GM23338 (cell line): ENCODE data around the gene SDR42E2. TPM values are rescaled to one million over a fixed set of nuclear protein-coding genes. Genes with fewer than 3 reads are reported as not detected.

ENCODE experiments used
- ATAC-seq: fragments of 200-7000 bp; cut with Tn5 transposase; 3 replicates; pipeline ENCODE4 v1.9.1; 2020
- DNase-seq: peaks from one replicate; pipeline ENCODE4 v3.0.0-alpha.2; 2015; ENCODE audit warnings: low spot score
- H2AFZ ChIP-seq: fragments of 200-600 bp; sonication (generic); 2 replicates; pipeline ENCODE4 v1.8.0; 2016; ENCODE audit warnings: antibody characterized with exemption, mild to moderate bottlenecking, moderate library complexity
- H3F3A ChIP-seq: fragments of 200-600 bp; sonication (generic); replicated peaks from 2 replicates; pipeline ENCODE4 v1.8.0; 2017; ENCODE audit warnings: antibody characterized with exemption, mixed run types, low read depth
- H3K27ac ChIP-seq: fragments of 200-600 bp; sonication (generic); 2 replicates; pipeline ENCODE4 v1.6.1; 2016; ENCODE audit warnings: low read depth
- H3K27me3 ChIP-seq: fragments of 200-600 bp; sonication (generic); 2 replicates; pipeline ENCODE4 v1.8.0; 2016; ENCODE audit warnings: mild to moderate bottlenecking, mixed run types, moderate library complexity; ENCODE audit not compliant: insufficient read depth
- H3K36me3 ChIP-seq: fragments of 200-600 bp; sonication (generic); 2 replicates; pipeline ENCODE4 v1.8.0; 2016; ENCODE audit warnings: mild to moderate bottlenecking; ENCODE audit not compliant: insufficient read depth
- H3K4me1 ChIP-seq: fragments of 200-600 bp; sonication (generic); 2 replicates; pipeline ENCODE4 v1.8.0; 2016; ENCODE audit warnings: mild to moderate bottlenecking, moderate library complexity; ENCODE audit not compliant: insufficient read depth
- H3K4me2 ChIP-seq: fragments of 200-600 bp; sonication (generic); 2 replicates; pipeline ENCODE4 v1.7.1; 2017; ENCODE audit warnings: mixed run types
- H3K4me3 ChIP-seq: fragments of 200-600 bp; sonication (generic); 2 replicates; pipeline ENCODE4 v1.6.1; 2016; ENCODE audit warnings: mixed run types
- H3K79me2 ChIP-seq: fragments of 200-600 bp; sonication (generic); replicated peaks from 2 replicates; pipeline ENCODE4 v1.8.0; 2017; ENCODE audit warnings: mild to moderate bottlenecking; ENCODE audit not compliant: insufficient read depth
- H3K9me2 ChIP-seq: fragments of 200-600 bp; sonication (generic); 2 replicates; pipeline ENCODE4 v1.8.0; 2017; ENCODE audit not compliant: insufficient read depth
- H4K20me1 ChIP-seq: fragments of 200-600 bp; sonication (generic); replicated peaks from 2 replicates; pipeline ENCODE4 v1.8.0; 2017; ENCODE audit warnings: mild to moderate bottlenecking; ENCODE audit not compliant: insufficient read depth
- H3K27ac Mint-ChIP-seq: 2 replicates; pipeline ENCODE4 v1.8.0; 2020; ENCODE audit warnings: inconsistent platforms, mild to moderate bottlenecking, moderate library complexity, mixed read lengths
- H3K27me3 Mint-ChIP-seq: 3 replicates; pipeline ENCODE4 v1.8.0; 2022; ENCODE audit warnings: low read depth, mild to moderate bottlenecking, moderate library complexity, mixed read lengths, inconsistent platforms; ENCODE audit not compliant: insufficient read depth, poor library complexity
- H3K36me3 Mint-ChIP-seq: 3 replicates; pipeline ENCODE4 v1.8.0; 2021; ENCODE audit warnings: low read depth, mild to moderate bottlenecking, inconsistent platforms, moderate library complexity, mixed read lengths
- H3K4me1 Mint-ChIP-seq: 3 replicates; pipeline ENCODE4 v1.8.0; 2020; ENCODE audit warnings: mild to moderate bottlenecking, inconsistent platforms, mixed read lengths
- H3K4me3 Mint-ChIP-seq: 3 replicates; pipeline ENCODE4 v1.8.0; 2021; ENCODE audit warnings: moderate library complexity, mild to moderate bottlenecking, inconsistent platforms, mixed read lengths
- H3K9me3 Mint-ChIP-seq: 3 replicates; pipeline ENCODE4 v1.8.0; 2020; ENCODE audit warnings: moderate library complexity, mild to moderate bottlenecking, inconsistent platforms, mixed read lengths
- CREB1 ChIP-seq: fragments of 250-450 bp; sonication (Bioruptor Pico); IDR thresholded peaks from 2 replicates; pipeline ENCODE4 v1.5.0; 2020; ENCODE audit warnings: low read depth, mild to moderate bottlenecking, moderate library complexity
- CTCF ChIP-seq, 2 experiments: fragments of 200-600 bp in 1 of 2; sonication (generic) in 1 of 2; conservative IDR thresholded peaks; 2 replicates each; pipeline versions ENCODE4 v1.5.1 to v1.6.1; 2016 to 2017; ENCODE audit warnings: antibody characterized with exemption in 2 of 2, low read depth in 2 of 2, mild to moderate bottlenecking in 2 of 2, moderate library complexity in 1 of 2
- ETS1 ChIP-seq: IDR thresholded peaks from 2 replicates; pipeline ENCODE4 v1.6.1; 2016; ENCODE audit warnings: antibody characterized with exemption
- EZH2 ChIP-seq: fragments of 200-600 bp; sonication (generic); IDR thresholded peaks from one replicate; pipeline ENCODE4 v1.8.0; 2017; ENCODE audit warnings: antibody characterized with exemption, mild to moderate bottlenecking, low read depth; ENCODE audit not compliant: unreplicated experiment
- EZH2phosphoT487 ChIP-seq: fragments of 200-600 bp; sonication (generic); IDR thresholded peaks from one replicate; pipeline ENCODE4 v1.8.1; 2018; ENCODE audit warnings: antibody characterized with exemption; ENCODE audit not compliant: unreplicated experiment
- NANOG ChIP-seq: IDR thresholded peaks from 2 replicates; pipeline ENCODE4 v1.6.1; 2016; ENCODE audit warnings: antibody characterized with exemption, borderline replicate concordance
- POLR2AphosphoS5 ChIP-seq: IDR thresholded peaks from 2 replicates; pipeline ENCODE4 v1.6.1; 2016; ENCODE audit warnings: antibody characterized with exemption, low read depth
- STAT1 ChIP-seq: IDR thresholded peaks from one replicate; pipeline ENCODE4 v1.6.1; 2016; ENCODE audit warnings: antibody characterized with exemption; ENCODE audit not compliant: unreplicated experiment
- ZNF114 ChIP-seq: fragments of 250-450 bp; sonication (Bioruptor Pico); IDR thresholded peaks from 2 replicates; pipeline ENCODE4 v1.5.0; 2020; ENCODE audit warnings: mild to moderate bottlenecking, moderate library complexity
- ZNF331 ChIP-seq: fragments of 250-450 bp; sonication (Bioruptor Pico); IDR thresholded peaks from 2 replicates; pipeline ENCODE4 v1.5.0; 2020; ENCODE audit warnings: low read depth, mild to moderate bottlenecking, moderate library complexity
- ZNF462 ChIP-seq: fragments of 250-450 bp; sonication (Bioruptor Pico); IDR thresholded peaks from 2 replicates; pipeline ENCODE4 v1.5.0; 2020; ENCODE audit warnings: mild to moderate bottlenecking, moderate library complexity
- polyA plus RNA-seq: library from polyadenylated mRNA; unstranded; fragments of >200 nt; fragmentation: Nextera tagmentation; extraction: Ambion mirVana; gene quantifications from 2 replicates; pipeline ENCODE4 v1.2.1, GENCODE V29; 2016
- total RNA-seq: library from RNA; depleted of rRNA; stranded (reverse); fragments of >200 nt; shearing (Covaris generic); gene quantifications from 2 replicates; pipeline ENCODE4 v1.2.3, GENCODE V29; 2014

The SDR42E2 gene
- total and polyA plus RNA-seq, 2 experiments from 2014 or later, result 0.15 TPM; not detected in 1

- no peaks in the 10 kb centered on the region for H3K36me3 Mint-ChIP-seq
- H3K27me3 ChIP-seq, result no peaks in the 10 kb centered on the region
- H3K27ac Mint-ChIP-seq, result no peak overlapping the region
- H2AFZ ChIP-seq, result no peak overlapping the region
- H3K4me3 Mint-ChIP-seq, result no peak overlapping the region; the same call in 2 of the 3 replicates
- H3K9me2 ChIP-seq, result no peaks in the 10 kb centered on the region
- no peaks in the 10 kb centered on the region for H3K4me1 ChIP-seq
- H3K79me2 ChIP-seq, result no peaks in the 10 kb centered on the region
- no peak overlapping the region for H3K4me3 ChIP-seq
- no peak for DNase-seq
- H4K20me1 ChIP-seq, result no peaks in the 10 kb centered on the region
- peaks cover 11% of the 10 kb centered on the region for H3K27me3 Mint-ChIP-seq
- H3K27ac ChIP-seq, result no peak overlapping the region
- TF ChIP-seq EZH2 (no peak), ZNF462 (no peak), STAT1 (no peak), CREB1 (CRISPR knock-in tag) (no peak), ZNF114 (CRISPR knock-in tag) (no peak), ZNF331 (CRISPR knock-in tag) (no peak), NANOG (no peak), POLR2AphosphoS5 (no peak)
- no peaks in the 10 kb centered on the region for H3K36me3 ChIP-seq
- no peaks in the 10 kb centered on the region; the same call in 2 of the 3 replicates for H3K9me3 Mint-ChIP-seq
- H3K4me2 ChIP-seq, result no peak overlapping the region
- no peaks in the 10 kb centered on the region for H3F3A ChIP-seq
- no peaks in the 10 kb centered on the region for H3K4me1 Mint-ChIP-seq
- ATAC-seq, result no peak
These were observed 40.1 kb upstream of the SDR42E2 start for GRCh38 chr16:22122239-22122638.

- Histone ChIP-seq H3K27ac (no peak overlapping the region), H3K36me3 (no peaks in the 10 kb centered on the region), H4K20me1 (no peaks in the 10 kb centered on the region), H3K4me2 (no peak overlapping the region), H2AFZ (no peak overlapping the region), H3F3A (no peaks in the 10 kb centered on the region), H3K4me3 (no peak overlapping the region), H3K27me3 (no peaks in the 10 kb centered on the region), H3K9me2 (no peaks in the 10 kb centered on the region), H3K79me2 (no peaks in the 10 kb centered on the region), H3K4me1 (no peaks in the 10 kb centered on the region)
- ATAC-seq (peak; percentile 73), DNase-seq (peak; percentile 53)
- H3K9me3 Mint-ChIP-seq, result no peaks in the 10 kb centered on the region; the same call in 2 of the 3 replicates
- peaks cover 11% of the 10 kb centered on the region for H3K27me3 Mint-ChIP-seq
- no peak overlapping the region for H3K27ac Mint-ChIP-seq
- no peak overlapping the region for H3K4me3 Mint-ChIP-seq
- no peaks in the 10 kb centered on the region for H3K36me3 Mint-ChIP-seq
- H3K4me1 Mint-ChIP-seq, result no peaks in the 10 kb centered on the region
- TF ChIP-seq CREB1 (CRISPR knock-in tag), result no peak
- TF ChIP-seq EZH2phosphoT487, result no peak
- peak; percentile 12 to 60; a peak in 2 of 4 replicates for TF ChIP-seq CTCF (conservative IDR thresholded peaks at IDR 0.05; ENCODE audit: low read depth in 2 of 2)
- no peak for TF ChIP-seq ETS1
These were observed 39.2 kb upstream of the SDR42E2 start for GRCh38 chr16:22123146-22123545.
